Retinal pigment epithelial cell (primary cell): Measurements from ENCODE around the gene OR4D1.

Experiments used
- DNase-seq: peaks from one replicate; pipeline ENCODE4 v3.0.0-alpha.2; 2010; ENCODE audit warnings: low read depth
- H3K4me3 ChIP-seq: 2 replicates; pipeline ENCODE4 v1.5.1; 2011; ENCODE audit warnings: mild to moderate bottlenecking, low read length, control low read depth, moderate library complexity
- TF ChIP-seq, protein P1 (sequence below): conservative IDR thresholded peaks from 2 replicates; pipeline ENCODE4 v1.5.1; 2011; ENCODE audit warnings: low read depth, low read length, control low read depth, inconsistent platforms

Gene OR4D1

DNA sequence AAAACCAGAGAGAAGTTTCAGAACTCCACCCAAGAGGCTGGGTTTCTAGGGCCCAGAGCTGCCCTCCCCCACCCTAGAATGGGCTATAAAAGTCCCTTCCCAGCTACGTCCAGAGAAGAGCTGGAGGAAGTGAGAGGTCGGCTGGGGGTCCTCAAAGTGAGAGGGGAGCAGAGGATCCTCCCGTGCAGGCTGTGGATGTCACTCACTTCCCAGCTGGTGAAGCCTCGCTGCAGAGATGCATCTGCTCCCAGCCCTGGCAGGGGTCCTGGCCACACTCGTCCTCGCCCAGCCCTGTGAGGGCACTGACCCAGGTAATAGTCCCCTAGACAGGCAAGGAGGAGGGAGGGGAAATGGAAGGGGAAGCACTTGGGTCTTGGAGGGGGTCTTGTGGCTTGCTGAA, 44.4 kb downstream of the OR4D1 start, which contains the start of gene EPX:
EPX (plus strand) TSS at position 115 of the 400 bp plus-strand sequence; CDS start at position 236, 121 bp downstream.
- no peak within 1 kb of the TSS for H3K4me3 ChIP-seq
- no peak for DNase-seq
- TF ChIP-seq, protein P1, sequence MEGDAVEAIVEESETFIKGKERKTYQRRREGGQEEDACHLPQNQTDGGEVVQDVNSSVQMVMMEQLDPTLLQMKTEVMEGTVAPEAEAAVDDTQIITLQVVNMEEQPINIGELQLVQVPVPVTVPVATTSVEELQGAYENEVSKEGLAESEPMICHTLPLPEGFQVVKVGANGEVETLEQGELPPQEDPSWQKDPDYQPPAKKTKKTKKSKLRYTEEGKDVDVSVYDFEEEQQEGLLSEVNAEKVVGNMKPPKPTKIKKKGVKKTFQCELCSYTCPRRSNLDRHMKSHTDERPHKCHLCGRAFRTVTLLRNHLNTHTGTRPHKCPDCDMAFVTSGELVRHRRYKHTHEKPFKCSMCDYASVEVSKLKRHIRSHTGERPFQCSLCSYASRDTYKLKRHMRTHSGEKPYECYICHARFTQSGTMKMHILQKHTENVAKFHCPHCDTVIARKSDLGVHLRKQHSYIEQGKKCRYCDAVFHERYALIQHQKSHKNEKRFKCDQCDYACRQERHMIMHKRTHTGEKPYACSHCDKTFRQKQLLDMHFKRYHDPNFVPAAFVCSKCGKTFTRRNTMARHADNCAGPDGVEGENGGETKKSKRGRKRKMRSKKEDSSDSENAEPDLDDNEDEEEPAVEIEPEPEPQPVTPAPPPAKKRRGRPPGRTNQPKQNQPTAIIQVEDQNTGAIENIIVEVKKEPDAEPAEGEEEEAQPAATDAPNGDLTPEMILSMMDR, result no peak

DNA sequence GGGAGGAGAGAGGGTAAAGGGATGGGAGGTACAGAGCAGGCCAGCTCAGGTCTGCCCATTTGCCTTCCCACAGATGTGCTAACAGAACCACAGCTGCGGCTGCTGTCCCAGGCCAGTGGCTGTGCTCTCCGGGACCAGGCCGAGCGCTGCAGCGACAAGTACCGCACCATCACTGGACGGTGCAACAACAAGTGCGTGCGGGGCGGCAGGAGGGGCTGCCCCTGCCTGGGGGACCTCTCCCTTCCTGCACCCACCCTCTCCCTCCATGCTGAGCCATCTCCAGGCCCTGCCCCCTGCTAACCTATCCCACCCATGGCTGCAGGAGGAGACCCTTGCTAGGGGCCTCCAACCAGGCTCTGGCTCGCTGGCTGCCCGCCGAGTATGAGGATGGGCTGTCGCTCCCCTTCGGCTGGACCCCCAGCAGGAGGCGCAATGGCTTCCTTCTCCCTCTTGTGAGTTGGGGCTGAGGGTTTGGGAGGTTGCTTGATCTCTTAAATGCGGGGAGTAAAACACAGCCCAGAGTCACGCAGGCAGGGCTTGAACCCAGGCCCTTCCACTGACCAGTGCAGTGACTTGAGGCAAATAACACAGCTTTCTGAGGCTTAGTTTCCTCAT, 45.6 kb downstream of the OR4D1 start:
- H3K4me3 ChIP-seq, result no peak overlapping the region
- no peak for DNase-seq
- TF ChIP-seq, protein P1, result no peak

- no peak overlapping the region for H3K4me3 ChIP-seq
- TF ChIP-seq, protein P1, result no peak
- no peak for DNase-seq
Observed at GRCh38 chr17:58195518-58196123, 47.4 kb downstream of the OR4D1 start.

DNA sequence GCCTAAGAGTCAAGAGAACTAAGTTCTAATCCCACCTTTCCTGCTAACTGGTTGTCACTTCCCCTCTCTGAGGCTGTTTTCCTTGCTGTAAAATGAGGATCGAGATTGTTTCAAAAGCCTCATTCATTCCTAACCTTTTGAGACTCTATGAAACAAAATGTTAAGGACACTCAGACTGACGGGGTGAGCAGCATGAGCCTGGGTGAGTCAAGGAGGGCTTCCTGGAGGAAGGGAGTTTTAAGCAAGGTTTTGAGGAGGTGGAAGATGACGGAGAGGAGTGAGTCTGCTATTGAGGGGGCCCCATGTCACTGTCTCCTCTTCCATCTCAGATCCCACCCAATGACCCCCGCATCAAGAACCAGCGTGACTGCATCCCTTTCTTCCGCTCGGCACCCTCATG, 48.4 kb downstream of the OR4D1 start:
- H3K4me3 ChIP-seq, result no peak overlapping the region
- TF ChIP-seq, protein P1, result no peak
- DNase-seq, result no peak

DNA sequence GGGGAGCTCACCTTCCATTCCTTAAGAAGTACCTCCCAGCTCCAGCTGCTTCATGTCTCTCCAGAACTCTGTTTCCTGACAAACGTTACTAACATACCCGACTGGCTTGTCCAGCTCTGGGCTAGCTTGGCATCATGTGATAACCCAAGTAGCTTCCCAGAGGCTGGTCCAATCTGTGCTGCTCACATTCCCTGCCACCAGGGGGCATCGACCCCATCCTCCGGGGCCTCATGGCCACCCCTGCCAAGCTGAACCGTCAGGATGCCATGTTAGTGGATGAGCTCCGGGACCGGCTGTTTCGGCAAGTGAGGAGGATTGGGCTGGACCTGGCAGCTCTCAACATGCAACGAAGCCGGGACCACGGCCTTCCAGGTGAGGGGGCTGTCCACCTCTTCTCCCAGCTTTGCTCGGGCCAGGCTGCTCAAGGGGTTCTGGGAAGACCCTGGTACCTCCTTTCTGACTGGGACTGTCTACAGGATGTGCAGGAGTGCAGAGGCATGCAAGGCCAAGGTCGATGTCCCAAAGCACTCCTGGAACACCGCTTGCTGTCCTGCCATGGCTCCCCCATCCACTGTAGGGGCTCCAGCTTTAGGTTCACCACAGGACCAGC, 51.9 kb downstream of the OR4D1 start:
- DNase-seq, result no peak
- TF ChIP-seq, protein P1, result peak; percentile 69
- H3K4me3 ChIP-seq, result no peak overlapping the region

GRCh38 chr17:58202859-58203258, 54.7 kb downstream of the OR4D1 start:
- H3K4me3 ChIP-seq, result no peak overlapping the region
- DNase-seq, result no peak
- TF ChIP-seq, protein P1, result no peak

DNA sequence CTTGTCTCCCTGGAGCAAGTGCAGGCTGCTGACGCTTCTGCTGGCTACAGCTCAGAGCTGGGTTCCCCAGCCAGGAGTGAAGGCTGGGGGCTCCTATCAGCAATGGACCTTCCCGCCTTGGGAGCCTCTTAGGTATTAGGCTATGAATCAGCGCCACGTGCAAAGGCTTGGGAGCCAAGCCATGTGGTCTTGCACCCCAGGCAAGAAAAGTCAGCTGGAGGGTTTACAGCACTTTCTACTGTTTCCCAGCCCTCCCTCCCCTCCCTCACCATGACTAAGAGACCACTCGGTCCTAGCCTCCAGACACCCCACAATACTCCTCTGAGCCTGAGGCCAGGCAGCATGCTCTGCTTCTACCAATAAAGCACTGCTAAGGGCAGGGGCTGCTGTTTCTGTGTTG, 56.6 kb downstream of the OR4D1 start:
- TF ChIP-seq, protein P1, result no peak
- DNase-seq, result no peak
- H3K4me3 ChIP-seq, result no peak overlapping the region
